ENCODE measurements around the gene LIMS1.

Gene LIMS1

DNA sequence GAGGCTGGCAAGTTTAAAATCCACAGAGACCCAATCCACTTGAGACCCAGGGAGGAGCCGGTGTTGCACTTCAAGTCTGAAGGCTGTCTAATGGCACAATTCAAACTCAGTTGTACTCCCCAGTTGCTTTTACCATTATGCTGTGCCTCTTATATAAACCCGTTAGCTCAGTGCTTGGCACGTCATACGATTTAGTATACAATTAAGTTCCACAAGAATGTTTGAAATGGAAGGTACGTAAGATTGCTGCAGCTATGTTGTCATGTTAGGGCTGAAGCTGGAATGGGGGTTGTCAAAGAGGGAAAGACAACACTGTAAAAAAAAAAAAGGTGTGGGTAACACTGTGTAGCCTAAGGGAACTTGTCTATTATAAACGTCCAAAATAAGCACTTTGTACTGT, 30.2 kb downstream of the LIMS1 start:
- Histone ChIP-seq H4K20me1 (peaks cover 25% of the 10 kb centered on the region), H3K4me1 (0 out of 2 replicates have a peak, but pooled peaks cover 5% of the 10 kb centered on the region), H3K9ac (no peak overlapping the region), H3K9me3 (peaks cover 29% of the 10 kb centered on the region), H3K27ac (no peak overlapping the region), H3K4me3 (no peak overlapping the region), H3K36me3 (peaks cover 33% of the 10 kb centered on the region), H3K4me2 (no peak overlapping the region), H3K27me3 (no peaks in the 10 kb centered on the region)
- TF ChIP-seq Cebpa-rat (IDR thresholded peaks at IDR 0.05): no peak

DNA sequence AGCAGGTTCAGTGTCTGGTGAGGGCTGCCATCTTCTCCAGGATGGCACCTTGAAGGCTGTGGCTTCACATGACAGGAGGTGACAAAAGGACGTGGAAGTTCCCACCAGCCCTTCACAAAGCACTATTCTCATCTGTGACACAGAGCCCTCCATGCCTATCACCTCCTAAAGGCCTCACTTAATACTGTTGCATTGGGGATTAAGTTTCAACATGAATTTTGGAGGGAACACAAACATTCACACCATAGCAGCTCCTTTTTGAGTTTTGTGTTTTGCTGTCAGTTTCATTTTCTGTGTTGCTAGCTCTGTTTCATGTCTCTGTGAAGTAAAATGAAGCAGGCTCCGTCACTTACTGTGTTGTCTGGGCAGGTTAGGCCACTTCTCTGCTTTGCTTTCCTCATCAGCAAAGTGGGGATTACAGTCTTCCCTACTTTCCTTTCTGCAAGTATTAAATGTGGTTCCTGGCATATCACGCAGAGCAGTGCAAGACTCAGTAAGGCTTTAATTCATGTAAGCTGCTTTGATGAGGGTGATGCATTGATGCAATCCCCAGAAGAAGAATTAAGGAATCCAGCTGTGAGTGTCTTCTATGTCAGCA, 31.6 kb downstream of the LIMS1 start:
- H3K4me1 ChIP-seq: no peaks in the 10 kb centered on the region
- H3K9me3 ChIP-seq: peaks cover 29% of the 10 kb centered on the region
- peaks cover 25% of the 10 kb centered on the region for H4K20me1 ChIP-seq
- H3K4me2 ChIP-seq: no peak overlapping the region
- no peak overlapping the region for H3K27ac ChIP-seq
- TF ChIP-seq Cebpa-rat (IDR thresholded peaks at IDR 0.05): no peak
- H3K9ac ChIP-seq: no peak overlapping the region
- H3K4me3 ChIP-seq: no peak overlapping the region
- peaks cover 28% of the 10 kb centered on the region for H3K36me3 ChIP-seq
- no peaks in the 10 kb centered on the region for H3K27me3 ChIP-seq

DNA sequence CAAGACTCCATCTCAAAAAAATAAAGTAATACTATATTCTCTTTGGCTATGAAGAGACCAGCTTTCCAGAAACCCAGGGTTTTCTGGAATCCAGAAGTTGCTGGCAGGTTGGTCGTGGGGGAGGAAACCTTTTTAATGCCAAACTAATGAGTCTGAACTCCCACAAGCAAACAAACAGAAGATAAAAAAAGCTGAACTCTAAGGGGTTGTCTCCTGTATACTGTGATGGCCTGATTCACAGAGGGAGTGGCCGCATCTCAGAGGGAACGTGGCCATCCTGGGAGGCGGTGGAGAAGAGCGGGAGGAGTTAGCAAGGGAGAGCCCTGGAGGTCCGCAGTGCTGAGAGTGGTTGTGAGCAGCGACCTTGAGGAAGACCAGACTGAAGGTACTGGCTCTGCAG, 36.1 kb downstream of the LIMS1 start:
- H3K4me3 ChIP-seq: no peak overlapping the region
- TF ChIP-seq Cebpa-rat (IDR thresholded peaks at IDR 0.05): no peak
- no peaks in the 10 kb centered on the region for H3K9me3 ChIP-seq
- H3K36me3 ChIP-seq: no peaks in the 10 kb centered on the region
- H3K4me1 ChIP-seq: no peaks in the 10 kb centered on the region
- H3K4me2 ChIP-seq: no peak overlapping the region
- H3K9ac ChIP-seq: no peak overlapping the region
- peaks cover 60% of the 10 kb centered on the region for H4K20me1 ChIP-seq
- H3K27ac ChIP-seq: no peak overlapping the region
- H3K27me3 ChIP-seq: no peaks in the 10 kb centered on the region

DNA sequence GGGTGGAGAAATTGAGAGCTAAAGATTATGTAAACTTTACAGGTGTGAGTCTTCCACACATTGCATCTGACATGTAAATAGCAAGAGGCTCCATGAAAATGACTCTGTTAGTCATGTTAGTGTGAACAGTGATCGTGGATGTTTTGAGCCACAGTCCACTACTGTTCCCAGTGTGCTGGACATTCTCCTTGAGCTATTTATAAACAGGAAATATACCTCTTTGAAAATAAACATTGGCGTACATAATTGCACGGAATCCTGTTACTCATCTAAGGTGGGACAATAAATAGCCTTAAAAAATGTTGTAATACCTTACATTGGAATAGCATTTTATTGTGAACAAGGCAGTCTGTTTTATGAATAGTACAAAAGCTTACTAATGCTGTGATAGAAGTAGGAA, 37.0 kb downstream of the LIMS1 start:
- Histone ChIP-seq H3K4me3 (no peak overlapping the region), H3K4me1 (no peaks in the 10 kb centered on the region), H3K4me2 (no peak overlapping the region), H3K27ac (no peak overlapping the region), H3K9me3 (no peaks in the 10 kb centered on the region), H3K27me3 (no peaks in the 10 kb centered on the region), H4K20me1 (peaks cover 67% of the 10 kb centered on the region), H3K36me3 (no peaks in the 10 kb centered on the region), H3K9ac (no peak overlapping the region)
- no peak for TF ChIP-seq Cebpa-rat (IDR thresholded peaks at IDR 0.05)

DNA sequence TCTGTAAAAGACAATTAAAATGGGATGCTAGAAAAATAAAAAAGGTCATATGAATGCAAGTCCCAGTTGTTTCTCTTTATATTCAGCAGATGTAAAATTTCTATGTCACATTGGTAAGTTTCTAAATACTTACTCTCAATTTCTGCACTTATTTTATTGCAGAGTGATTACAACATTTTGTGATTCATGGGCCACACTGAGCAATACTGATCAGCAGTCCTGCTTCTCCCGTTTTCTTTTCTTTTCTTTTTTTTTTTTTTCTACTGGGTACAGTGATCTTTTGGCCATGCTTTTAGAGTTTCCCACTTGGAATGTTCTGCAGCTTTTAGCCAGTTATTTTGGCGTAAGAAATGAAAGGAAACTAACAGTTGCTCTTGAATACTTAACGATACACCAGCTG, 38.8 kb downstream of the LIMS1 start:
- Histone ChIP-seq H3K4me3 (no peak overlapping the region), H3K27ac (no peak overlapping the region), H4K20me1 (peaks cover 78% of the 10 kb centered on the region), H3K27me3 (no peaks in the 10 kb centered on the region), H3K9me3 (no peaks in the 10 kb centered on the region), H3K36me3 (no peaks in the 10 kb centered on the region), H3K4me1 (no peaks in the 10 kb centered on the region), H3K9ac (no peak overlapping the region), H3K4me2 (no peak overlapping the region)
- TF ChIP-seq Cebpa-rat (IDR thresholded peaks at IDR 0.05): no peak

DNA sequence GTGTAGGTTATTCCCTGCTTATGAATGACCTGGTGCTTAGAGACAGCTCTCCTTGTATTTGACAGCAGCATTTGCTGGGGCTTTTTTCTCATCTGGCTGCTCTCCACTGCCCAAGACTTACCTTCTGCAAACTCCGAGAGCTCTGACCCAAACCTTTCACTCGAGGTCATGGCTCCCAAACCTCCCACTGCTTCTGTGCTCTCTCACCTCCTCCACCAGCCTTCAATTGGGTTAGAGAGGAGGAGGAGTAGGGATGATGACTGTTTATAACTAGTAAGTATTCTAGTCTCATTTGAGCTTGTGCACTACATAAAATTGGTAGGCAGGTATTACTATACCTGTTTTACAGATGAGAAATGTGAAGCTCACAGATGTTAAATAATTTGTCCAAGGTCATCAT, 40.1 kb downstream of the LIMS1 start:
- Histone ChIP-seq H3K9ac (no peak overlapping the region), H3K4me3 (no peak overlapping the region), H3K27ac (no peak overlapping the region), H3K27me3 (no peaks in the 10 kb centered on the region), H3K4me1 (no peaks in the 10 kb centered on the region), H3K9me3 (no peaks in the 10 kb centered on the region), H3K36me3 (no peaks in the 10 kb centered on the region), H3K4me2 (no peak overlapping the region), H4K20me1 (peaks cover 72% of the 10 kb centered on the region)
- no peak for TF ChIP-seq Cebpa-rat (IDR thresholded peaks at IDR 0.05)

DNA sequence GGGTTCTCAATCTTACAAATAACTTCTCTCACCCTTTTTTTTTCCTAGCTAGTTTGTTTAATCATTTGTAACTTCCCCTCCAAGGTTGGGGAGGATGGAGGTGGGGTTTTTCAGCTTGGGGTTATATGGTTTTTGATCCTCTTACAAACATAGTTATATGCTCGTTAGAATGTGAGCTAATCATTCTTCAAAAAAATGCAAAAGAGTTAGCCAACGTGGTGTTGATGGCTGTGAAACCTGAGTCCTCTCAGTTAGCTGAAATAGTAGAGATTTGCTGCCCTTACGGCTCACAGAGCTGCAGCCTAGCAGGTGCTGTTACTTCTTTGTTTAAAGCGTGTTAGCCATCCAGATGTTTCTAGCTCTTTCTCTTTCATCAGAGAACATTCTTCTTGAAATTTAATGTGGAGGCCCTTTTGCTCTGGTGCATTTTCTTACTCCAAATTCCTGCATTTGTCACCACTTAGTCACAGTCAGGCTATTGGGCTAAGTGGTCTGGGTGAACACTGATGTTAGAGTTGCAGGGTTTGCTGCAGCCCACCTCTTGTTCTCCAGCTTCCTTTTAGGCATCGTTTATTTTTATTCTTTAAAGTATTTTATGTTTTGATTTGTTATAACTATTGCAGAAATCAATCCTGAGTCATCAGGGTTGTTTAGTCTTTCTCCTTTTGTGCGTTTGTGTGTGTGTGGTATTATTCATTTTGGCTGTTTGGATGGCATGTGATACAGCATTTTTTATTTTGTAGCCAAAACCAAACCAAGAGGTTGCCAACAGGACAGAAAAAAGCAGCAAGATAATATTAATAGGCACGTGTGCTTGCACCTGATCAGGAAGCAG, 41.1 kb downstream of the LIMS1 start:
- no peaks in the 10 kb centered on the region for H3K9me3 ChIP-seq
- H3K36me3 ChIP-seq: no peaks in the 10 kb centered on the region
- H3K27me3 ChIP-seq: no peaks in the 10 kb centered on the region
- H3K27ac ChIP-seq: no peak overlapping the region
- no peaks in the 10 kb centered on the region for H3K4me1 ChIP-seq
- H4K20me1 ChIP-seq: peaks cover 78% of the 10 kb centered on the region
- no peak overlapping the region for H3K9ac ChIP-seq
- H3K4me3 ChIP-seq: no peak overlapping the region
- H3K4me2 ChIP-seq: no peak overlapping the region
- TF ChIP-seq Cebpa-rat (IDR thresholded peaks at IDR 0.05): no peak

DNA sequence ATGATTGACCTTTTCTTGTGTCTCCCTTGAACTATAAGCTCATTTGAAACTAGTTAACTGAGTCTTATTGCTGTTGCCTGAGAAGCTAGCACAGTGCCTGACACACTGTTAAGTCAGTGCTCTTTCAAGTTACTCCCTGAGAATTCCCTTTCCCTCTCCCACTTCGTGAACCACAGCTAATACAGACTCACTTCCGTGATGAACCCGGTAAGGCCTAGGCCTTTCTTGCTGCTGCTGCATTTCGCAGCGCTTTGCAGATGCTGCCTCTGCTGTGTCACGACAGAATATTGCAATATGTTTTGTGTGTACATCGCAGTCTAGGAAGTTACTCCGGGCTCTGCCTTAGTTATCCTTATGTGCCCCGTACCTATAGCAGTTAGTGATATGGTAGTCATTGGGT, 42.8 kb downstream of the LIMS1 start:
- Histone ChIP-seq H3K9ac (no peak overlapping the region), H3K4me1 (no peaks in the 10 kb centered on the region), H4K20me1 (peaks cover 78% of the 10 kb centered on the region), H3K36me3 (no peaks in the 10 kb centered on the region), H3K9me3 (no peaks in the 10 kb centered on the region), H3K27me3 (no peaks in the 10 kb centered on the region), H3K27ac (no peak overlapping the region), H3K4me3 (no peak overlapping the region), H3K4me2 (no peak overlapping the region)
- no peak for TF ChIP-seq Cebpa-rat (IDR thresholded peaks at IDR 0.05)

DNA sequence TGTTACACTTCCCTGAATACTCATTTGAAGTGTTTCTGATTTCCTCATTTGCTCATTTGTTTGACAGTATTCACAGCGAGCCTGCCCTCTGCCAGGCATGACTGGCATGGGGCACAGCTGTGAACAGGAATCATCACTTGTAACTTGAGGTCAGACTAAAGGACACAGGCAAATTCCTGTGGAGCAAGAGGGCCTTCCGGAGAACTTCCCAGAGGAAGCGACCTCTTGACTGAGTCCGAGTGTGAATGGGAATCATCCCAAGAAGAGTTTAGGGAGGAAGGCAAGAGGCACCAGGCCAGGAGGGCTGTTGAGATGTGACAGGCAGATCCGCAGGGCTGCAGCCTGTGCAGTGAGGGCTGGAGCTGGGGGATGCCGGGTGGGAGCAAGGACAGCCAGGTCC, 45.4 kb downstream of the LIMS1 start:
- no peak for TF ChIP-seq Cebpa-rat (IDR thresholded peaks at IDR 0.05)
- no peaks in the 10 kb centered on the region for H3K9me3 ChIP-seq
- no peak overlapping the region for H3K4me3 ChIP-seq
- no peaks in the 10 kb centered on the region for H3K27me3 ChIP-seq
- H4K20me1 ChIP-seq: peaks cover 58% of the 10 kb centered on the region
- H3K4me2 ChIP-seq: no peak overlapping the region
- no peak overlapping the region for H3K9ac ChIP-seq
- H3K27ac ChIP-seq: no peak overlapping the region
- peaks cover 7% of the 10 kb centered on the region for H3K4me1 ChIP-seq
- H3K36me3 ChIP-seq: no peaks in the 10 kb centered on the region

DNA sequence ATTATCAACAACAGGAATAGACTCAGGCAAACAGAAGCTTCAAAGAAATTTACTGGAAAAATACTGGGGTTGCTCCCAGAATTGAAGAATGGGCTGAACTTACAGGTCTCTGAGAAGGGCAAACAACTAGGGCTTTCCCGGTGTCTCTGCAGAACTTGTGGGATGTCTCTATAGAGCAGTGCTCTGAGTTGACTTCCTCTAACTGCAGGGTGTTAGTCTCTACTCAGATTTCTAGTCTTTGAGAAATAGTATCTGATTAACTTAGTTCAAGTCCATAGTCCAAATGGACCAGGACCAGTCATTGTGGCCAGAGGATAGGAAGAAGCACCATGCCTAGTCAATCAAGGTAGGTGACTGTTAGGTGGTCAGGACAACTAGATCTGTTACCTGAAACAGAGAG, 45.8 kb downstream of the LIMS1 start:
- Histone ChIP-seq H4K20me1 (peaks cover 58% of the 10 kb centered on the region), H3K27ac (no peak overlapping the region)

More for the DNA sequence above, 45.8 kb downstream of the LIMS1 start:
- no peaks in the 10 kb centered on the region for H3K27me3 ChIP-seq
- H3K9ac ChIP-seq: no peak overlapping the region
- H3K4me2 ChIP-seq: no peak overlapping the region
- peaks cover 11% of the 10 kb centered on the region for H3K4me1 ChIP-seq
- H3K36me3 ChIP-seq: no peaks in the 10 kb centered on the region
- no peak overlapping the region for H3K4me3 ChIP-seq
- no peaks in the 10 kb centered on the region for H3K9me3 ChIP-seq
- no peak for TF ChIP-seq Cebpa-rat (IDR thresholded peaks at IDR 0.05)
